Measurements from ENCODE around the gene MELK. TPM values are rescaled to one million over a fixed set of nuclear protein-coding genes. Genes with fewer than 3 reads are reported as not detected.

MELK gene
- total and polyA plus RNA-seq, 2 donors (not counting 1 experiment from before 2014, with no cell fraction given): 14.2 to 21.9 TPM

- H3K27me3 ChIP-seq (ENCODE audit: control insufficient read depth, insufficient read depth, low read length): no peaks in the 10 kb centered on the region
- no peaks in the 10 kb centered on the region for H3K4me1 ChIP-seq (ENCODE audit: control insufficient read depth, extremely low read depth, insufficient read depth, low read length)
- no peaks in the 10 kb centered on the region for H3K79me2 ChIP-seq (ENCODE audit: control insufficient read depth, insufficient read depth, low read length)
- H3K36me3 ChIP-seq (ENCODE audit: control insufficient read depth, insufficient read depth, low read length): peaks cover 2% of the 10 kb centered on the region
- no peaks in the 10 kb centered on the region for H4K20me1 ChIP-seq (ENCODE audit: control insufficient read depth, extremely low read depth, insufficient read depth, low read length)
- H3K27ac ChIP-seq (ENCODE audit: insufficient read depth, low read length): no peak overlapping the region
- no peak overlapping the region for H3K4me2 ChIP-seq (ENCODE audit: extremely low read depth, insufficient read depth, low read length)
- H2AFZ ChIP-seq (ENCODE audit: low read length): no peak overlapping the region
- no peaks in the 10 kb centered on the region for H3K9me3 ChIP-seq (ENCODE audit: control insufficient read depth, insufficient read depth, low read depth, low read length)
- no peak for TF ChIP-seq EZH2 (IDR thresholded peaks at IDR 0.05; ENCODE audit: low read length, missing control alignments)
- no peak for TF ChIP-seq CTCF (conservative IDR thresholded peaks at IDR 0.05 in 1 of 2, IDR thresholded peaks at IDR 0.05 in 1 of 2; ENCODE audit: low read depth in 1 of 2, low read length in 2 of 2)
- H3K4me3 ChIP-seq (replicated peaks in 1 of 4; ENCODE audit: control extremely low read depth in 1 of 4, insufficient read depth in 1 of 4, low read depth in 3 of 4, low read length in 4 of 4): no peak overlapping the region
- no peak overlapping the region for H3K9ac ChIP-seq (ENCODE audit: insufficient read depth, low read length)
- peak in 1 of 2 donors; percentile 42 for DNase-seq (ENCODE audit: low read depth in 2 of 2)
Observed at GRCh38 chr9:36665921-36666431, 93.3 kb downstream of the MELK start.

- Histone ChIP-seq H3K4me1 (ENCODE audit: control insufficient read depth, extremely low read depth, insufficient read depth, low read length) (no peaks in the 10 kb centered on the region), H3K4me3 (replicated peaks in 1 of 4; ENCODE audit: control extremely low read depth in 1 of 4, insufficient read depth in 1 of 4, low read depth in 3 of 4, low read length in 4 of 4) (no peak overlapping the region), H3K36me3 (ENCODE audit: control insufficient read depth, insufficient read depth, low read length) (peaks cover 3% of the 10 kb centered on the region), H3K79me2 (ENCODE audit: control insufficient read depth, insufficient read depth, low read length) (no peaks in the 10 kb centered on the region), H3K9ac (ENCODE audit: insufficient read depth, low read length) (no peak overlapping the region), H3K4me2 (ENCODE audit: extremely low read depth, insufficient read depth, low read length) (no peak overlapping the region), H3K27ac (ENCODE audit: insufficient read depth, low read length) (no peak overlapping the region), H2AFZ (ENCODE audit: low read length) (no peak overlapping the region), H3K27me3 (ENCODE audit: control insufficient read depth, insufficient read depth, low read length) (no peaks in the 10 kb centered on the region), H3K9me3 (ENCODE audit: control insufficient read depth, insufficient read depth, low read depth, low read length) (no peaks in the 10 kb centered on the region), H4K20me1 (ENCODE audit: control insufficient read depth, extremely low read depth, insufficient read depth, low read length) (no peaks in the 10 kb centered on the region)
- TF ChIP-seq CTCF (conservative IDR thresholded peaks at IDR 0.05 in 1 of 2, IDR thresholded peaks at IDR 0.05 in 1 of 2; ENCODE audit: low read depth in 1 of 2, low read length in 2 of 2) (no peak), EZH2 (IDR thresholded peaks at IDR 0.05; ENCODE audit: low read length, missing control alignments) (no peak)
- no peak for DNase-seq (ENCODE audit: low read depth in 2 of 2)
Observed at GRCh38 chr9:36671561-36671960, 98.9 kb downstream of the MELK start.

GRCh38 chr9:36676091-36676490 is 103.4 kb downstream of the MELK start:
- Histone ChIP-seq H3K36me3 (ENCODE audit: control insufficient read depth, insufficient read depth, low read length) (peaks cover 2% of the 10 kb centered on the region), H3K27me3 (ENCODE audit: control insufficient read depth, insufficient read depth, low read length) (no peaks in the 10 kb centered on the region), H3K79me2 (ENCODE audit: control insufficient read depth, insufficient read depth, low read length) (no peaks in the 10 kb centered on the region), H3K4me2 (ENCODE audit: extremely low read depth, insufficient read depth, low read length) (no peak overlapping the region), H4K20me1 (ENCODE audit: control insufficient read depth, extremely low read depth, insufficient read depth, low read length) (no peaks in the 10 kb centered on the region), H2AFZ (ENCODE audit: low read length) (no peak overlapping the region), H3K9me3 (ENCODE audit: control insufficient read depth, insufficient read depth, low read depth, low read length) (no peaks in the 10 kb centered on the region), H3K4me1 (ENCODE audit: control insufficient read depth, extremely low read depth, insufficient read depth, low read length) (no peaks in the 10 kb centered on the region), H3K4me3 (replicated peaks in 1 of 4; ENCODE audit: control extremely low read depth in 1 of 4, insufficient read depth in 1 of 4, low read depth in 3 of 4, low read length in 4 of 4) (no peak overlapping the region), H3K27ac (ENCODE audit: insufficient read depth, low read length) (no peak overlapping the region), H3K9ac (ENCODE audit: insufficient read depth, low read length) (no peak overlapping the region)
- no peak for TF ChIP-seq EZH2 (IDR thresholded peaks at IDR 0.05; ENCODE audit: low read length, missing control alignments)
- no peak for TF ChIP-seq CTCF (conservative IDR thresholded peaks at IDR 0.05 in 1 of 2, IDR thresholded peaks at IDR 0.05 in 1 of 2; ENCODE audit: low read depth in 1 of 2, low read length in 2 of 2)
- DNase-seq (ENCODE audit: low read depth in 2 of 2): no peak
